Gastroesophageal sphincter (tissue), 3 donors: ENCODE results near the gene TAF11L13.

Source experiments
- EP300 ChIP-seq: sonication (generic); formaldehyde crosslinking; IDR thresholded peaks from one replicate; pipeline ENCODE4 v1.6.1; 2017; ENCODE audit warnings: antibody characterized with exemption, mild to moderate bottlenecking
- POLR2A ChIP-seq, 2 donors: fragments of 450-650 bp; IDR thresholded peaks; one replicate each; pipeline ENCODE4 v1.6.1; 2017; ENCODE audit warnings: antibody characterized with exemption in 2 of 2, mild to moderate bottlenecking in 2 of 2, moderate library complexity in 1 of 2
- POLR2AphosphoS5 ChIP-seq: sonication (generic); formaldehyde crosslinking; IDR thresholded peaks from one replicate; pipeline ENCODE4 v1.6.1; 2017; ENCODE audit warnings: antibody characterized with exemption
- TF ChIP-seq, protein P1 (sequence below), 4 experiments: fragments of 200-600 bp in 2 of 4; fragments of 450-650 bp in 2 of 4; sonication (generic) in 1 of 4; IDR thresholded peaks; one replicate each; pipeline ENCODE4 v1.5.1; 2017 to 2019; ENCODE audit warnings: antibody characterized with exemption in 4 of 4, mild to moderate bottlenecking in 2 of 4, moderate library complexity in 2 of 4

- TF ChIP-seq, protein P1, sequence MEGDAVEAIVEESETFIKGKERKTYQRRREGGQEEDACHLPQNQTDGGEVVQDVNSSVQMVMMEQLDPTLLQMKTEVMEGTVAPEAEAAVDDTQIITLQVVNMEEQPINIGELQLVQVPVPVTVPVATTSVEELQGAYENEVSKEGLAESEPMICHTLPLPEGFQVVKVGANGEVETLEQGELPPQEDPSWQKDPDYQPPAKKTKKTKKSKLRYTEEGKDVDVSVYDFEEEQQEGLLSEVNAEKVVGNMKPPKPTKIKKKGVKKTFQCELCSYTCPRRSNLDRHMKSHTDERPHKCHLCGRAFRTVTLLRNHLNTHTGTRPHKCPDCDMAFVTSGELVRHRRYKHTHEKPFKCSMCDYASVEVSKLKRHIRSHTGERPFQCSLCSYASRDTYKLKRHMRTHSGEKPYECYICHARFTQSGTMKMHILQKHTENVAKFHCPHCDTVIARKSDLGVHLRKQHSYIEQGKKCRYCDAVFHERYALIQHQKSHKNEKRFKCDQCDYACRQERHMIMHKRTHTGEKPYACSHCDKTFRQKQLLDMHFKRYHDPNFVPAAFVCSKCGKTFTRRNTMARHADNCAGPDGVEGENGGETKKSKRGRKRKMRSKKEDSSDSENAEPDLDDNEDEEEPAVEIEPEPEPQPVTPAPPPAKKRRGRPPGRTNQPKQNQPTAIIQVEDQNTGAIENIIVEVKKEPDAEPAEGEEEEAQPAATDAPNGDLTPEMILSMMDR (IDR thresholded peaks at IDR 0.05) = no peak
- TF ChIP-seq POLR2A (IDR thresholded peaks at IDR 0.05) = no peak
- no peak for TF ChIP-seq EP300
- TF ChIP-seq POLR2AphosphoS5 = no peak
These were observed 48.8 kb downstream of the TAF11L13 start for GRCh38 chr5:17680737-17681136.
